Esophagus squamous epithelium (tissue), 5 donors: ENCODE data around the gene CLDN6. TPM values are rescaled to one million over a fixed set of nuclear protein-coding genes. Genes with fewer than 3 reads are reported as not detected.

Experiments used
- DNase-seq: peaks from one replicate; lab custom pipeline; 2025; lab: John Stamatoyannopoulos, UW
- H3K27ac ChIP-seq, 4 donors: fragments of 200-600 bp; sonication (generic); one replicate each; pipeline ENCODE4 v1.5.1; 2016 to 2019; ENCODE audit warnings: mild to moderate bottlenecking in 1 of 4
- H3K27me3 ChIP-seq, 4 donors: fragments of 200-600 bp; sonication (generic); 1 replicate in 3 of 4; 2 replicates in 1 of 4; pipeline versions ENCODE4 v1.5.1 to v1.6.0; 2017 to 2021; ENCODE audit warnings: antibody characterized with exemption in 1 of 4
- H3K36me3 ChIP-seq, 3 donors: fragments of 200-600 bp; sonication (generic); one replicate each; pipeline ENCODE4 v1.5.1; 2016 to 2019
- H3K4me1 ChIP-seq, 3 donors: fragments of 200-600 bp; sonication (generic); one replicate each; pipeline ENCODE4 v1.5.1; 2017 to 2019
- H3K4me3 ChIP-seq, 4 donors: fragments of 200-600 bp; sonication (generic); 1 replicate in 3 of 4; 2 replicates in 1 of 4; pipeline ENCODE4 v1.5.1; 2016 to 2019; ENCODE audit warnings: mild to moderate bottlenecking in 2 of 4, moderate library complexity in 1 of 4
- H3K9me3 ChIP-seq, 3 donors: fragments of 200-600 bp; sonication (generic); one replicate each; pipeline ENCODE4 v1.5.1; 2016 to 2019
- POLR2A ChIP-seq, 4 donors: fragments of 450-650 bp; IDR thresholded peaks; one replicate each; pipeline ENCODE4 v1.6.1; 2017; ENCODE audit warnings: antibody characterized with exemption in 4 of 4, mild to moderate bottlenecking in 4 of 4, moderate library complexity in 3 of 4
- WGBS, 2 donors: methylation state at CpG; one replicate each; pipeline ENCODE4 v1.1.5; 2018; 5-methylcytosine and 5-hydroxymethylcytosine counted together
- intact Hi-C: fragments of 100-400 bp; cut with DNase I; formaldehyde crosslinking; loops from one replicate; pipeline ENCODE4 v1.15.0; 2022
- total RNA-seq, 4 donors: library from RNA; depleted of rRNA; stranded (reverse); fragments of >200 nt; gene quantifications; one replicate each; pipeline ENCODE4 v1.1.0, GENCODE V29; 2016
- TF ChIP-seq, protein P1 (sequence below), 6 experiments: fragments of 450-650 bp in 4 of 6; fragments of 200-600 bp in 2 of 6; sonication (generic) in 2 of 6; IDR thresholded peaks; one replicate each; pipeline ENCODE4 v1.5.1; 2016 to 2019; ENCODE audit warnings: antibody characterized with exemption in 6 of 6, mild to moderate bottlenecking in 4 of 6, moderate library complexity in 4 of 6
- donor health status: DM: yes; HTN: yes; CAD: no.

The CLDN6 gene
- total RNA-seq, 4 donors from 2014 or later, result not detected

DNA sequence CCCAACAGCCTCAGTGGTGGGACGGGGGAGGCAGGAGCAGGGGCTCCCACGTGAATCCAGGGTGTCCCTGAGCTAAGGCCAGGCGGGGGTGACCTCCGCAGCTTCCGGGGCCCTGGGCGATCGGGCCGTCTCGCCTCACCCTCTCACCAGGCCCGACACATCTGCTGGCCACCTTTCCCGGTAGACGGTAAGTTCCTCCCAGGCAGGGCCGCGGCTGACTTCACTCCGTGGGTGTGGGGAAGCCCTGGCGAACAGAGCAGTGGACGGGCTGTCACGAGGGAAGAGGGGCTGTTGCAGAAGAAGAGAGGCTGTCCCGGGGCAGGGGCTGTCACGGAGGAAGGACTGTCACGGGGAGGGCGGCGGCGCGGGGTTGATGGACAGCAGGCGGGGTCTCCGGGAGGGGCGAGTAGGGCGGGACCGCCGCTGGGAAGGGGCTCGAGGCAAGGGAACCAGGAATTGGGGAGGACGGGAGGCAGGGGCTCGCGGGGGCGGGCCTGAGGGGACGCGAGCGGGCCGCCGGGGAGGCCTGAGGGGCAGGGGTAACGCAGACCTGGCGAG, 38.2 kb downstream of the CLDN6 start:
- Histone ChIP-seq H3K9me3 (no peaks in the 10 kb centered on the region), H3K4me3 (peak overlapping the region; percentile 62 to 90 (median 66)), H3K36me3 (no peaks in the 10 kb centered on the region), H3K27me3 (peaks cover 0 to 16% (median 0%) of the 10 kb centered on the region in 4 donors), H3K4me1 (peaks cover 15 to 61% (median 23%) of the 10 kb centered on the region in 3 donors), H3K27ac (peak overlapping the region in 3 of 4 donors; percentile 87 to 92 (median 87))
- intact Hi-C loops, result no loop called here
- TF ChIP-seq POLR2A (IDR thresholded peaks at IDR 0.05), result no peak
- TF ChIP-seq, protein P1, sequence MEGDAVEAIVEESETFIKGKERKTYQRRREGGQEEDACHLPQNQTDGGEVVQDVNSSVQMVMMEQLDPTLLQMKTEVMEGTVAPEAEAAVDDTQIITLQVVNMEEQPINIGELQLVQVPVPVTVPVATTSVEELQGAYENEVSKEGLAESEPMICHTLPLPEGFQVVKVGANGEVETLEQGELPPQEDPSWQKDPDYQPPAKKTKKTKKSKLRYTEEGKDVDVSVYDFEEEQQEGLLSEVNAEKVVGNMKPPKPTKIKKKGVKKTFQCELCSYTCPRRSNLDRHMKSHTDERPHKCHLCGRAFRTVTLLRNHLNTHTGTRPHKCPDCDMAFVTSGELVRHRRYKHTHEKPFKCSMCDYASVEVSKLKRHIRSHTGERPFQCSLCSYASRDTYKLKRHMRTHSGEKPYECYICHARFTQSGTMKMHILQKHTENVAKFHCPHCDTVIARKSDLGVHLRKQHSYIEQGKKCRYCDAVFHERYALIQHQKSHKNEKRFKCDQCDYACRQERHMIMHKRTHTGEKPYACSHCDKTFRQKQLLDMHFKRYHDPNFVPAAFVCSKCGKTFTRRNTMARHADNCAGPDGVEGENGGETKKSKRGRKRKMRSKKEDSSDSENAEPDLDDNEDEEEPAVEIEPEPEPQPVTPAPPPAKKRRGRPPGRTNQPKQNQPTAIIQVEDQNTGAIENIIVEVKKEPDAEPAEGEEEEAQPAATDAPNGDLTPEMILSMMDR (IDR thresholded peaks at IDR 0.05), result no peak
- WGBS, 2 donors, result 4 to 23% methylated on average over 7 to 24 of the region's 43 CpGs
- no peak for DNase-seq

DNA sequence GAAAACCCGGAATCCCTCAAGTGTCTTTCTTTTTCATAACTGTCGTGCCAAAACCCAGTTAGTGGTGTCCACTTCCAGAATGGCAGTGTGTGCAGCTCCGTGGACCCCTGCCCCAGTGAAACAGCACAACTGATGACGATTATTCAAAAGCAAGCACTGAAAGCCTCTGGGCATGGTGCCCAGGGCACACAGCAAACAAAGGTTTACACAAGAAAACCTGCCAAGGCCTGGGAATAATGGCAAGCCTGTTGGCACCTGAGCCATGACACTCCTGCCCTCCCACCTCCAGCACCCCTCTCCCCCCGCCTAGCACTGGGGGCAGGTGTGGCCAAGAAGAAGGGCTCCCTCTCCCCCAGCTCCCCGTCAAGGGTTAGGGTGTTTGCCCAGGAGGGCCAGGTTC, 40.5 kb downstream of the CLDN6 start:
- no peak for DNase-seq
- intact Hi-C loops, result no loop called here

DNA sequence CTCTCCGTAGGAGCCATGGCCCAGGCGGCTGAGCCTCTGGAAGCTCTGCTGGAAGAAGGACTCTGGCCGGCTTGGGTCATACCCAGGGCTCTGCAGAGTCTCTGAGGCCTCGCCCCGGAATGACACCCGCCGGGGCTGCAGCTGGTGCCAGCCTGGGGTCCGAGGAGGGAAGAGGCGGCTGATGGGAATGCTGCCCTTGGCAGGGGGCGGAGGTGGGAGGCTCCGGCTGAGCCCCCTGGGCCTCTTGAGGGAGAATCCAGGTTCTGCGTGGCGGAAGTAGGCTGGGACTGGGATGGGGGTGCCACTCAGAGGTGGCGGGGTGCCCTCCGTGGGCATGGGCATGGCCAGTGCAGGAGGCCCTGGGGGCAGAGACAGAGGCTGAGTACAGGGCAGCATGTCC, 41.3 kb downstream of the CLDN6 start:
- Histone ChIP-seq H3K9me3 (no peaks in the 10 kb centered on the region), H3K4me3 (no peak overlapping the region), H3K27ac (no peak overlapping the region), H3K36me3 (peaks cover 0 to 6% (median 0%) of the 10 kb centered on the region in 3 donors), H3K27me3 (peaks cover 0 to 16% (median 0%) of the 10 kb centered on the region in 4 donors), H3K4me1 (peaks cover 9 to 42% (median 16%) of the 10 kb centered on the region in 3 donors)
- intact Hi-C loops, result no loop called here
- DNase-seq, result no peak
- TF ChIP-seq, protein P1 (IDR thresholded peaks at IDR 0.05), result no peak
- WGBS, 2 donors, result 93% methylated on average over 4 of the region's 15 CpGs; no CpG with 5 or more reads in 1 of the 2 donors

More for the DNA sequence above, 40.5 kb downstream of the CLDN6 start:
- Histone ChIP-seq H3K36me3 (peaks cover 0 to 6% (median 0%) of the 10 kb centered on the region in 3 donors), H3K27me3 (peaks cover 0 to 16% (median 0%) of the 10 kb centered on the region in 4 donors), H3K9me3 (no peaks in the 10 kb centered on the region), H3K4me1 (peaks cover 9 to 42% (median 16%) of the 10 kb centered on the region in 3 donors), H3K27ac (no peak overlapping the region), H3K4me3 (no peak overlapping the region)
- WGBS, 2 donors, result 40 to 71% methylated on average over 1 to 4 of the region's 6 CpGs
- TF ChIP-seq POLR2A (IDR thresholded peaks at IDR 0.05), result no peak
- TF ChIP-seq, protein P1 (IDR thresholded peaks at IDR 0.05), result no peak

DNA sequence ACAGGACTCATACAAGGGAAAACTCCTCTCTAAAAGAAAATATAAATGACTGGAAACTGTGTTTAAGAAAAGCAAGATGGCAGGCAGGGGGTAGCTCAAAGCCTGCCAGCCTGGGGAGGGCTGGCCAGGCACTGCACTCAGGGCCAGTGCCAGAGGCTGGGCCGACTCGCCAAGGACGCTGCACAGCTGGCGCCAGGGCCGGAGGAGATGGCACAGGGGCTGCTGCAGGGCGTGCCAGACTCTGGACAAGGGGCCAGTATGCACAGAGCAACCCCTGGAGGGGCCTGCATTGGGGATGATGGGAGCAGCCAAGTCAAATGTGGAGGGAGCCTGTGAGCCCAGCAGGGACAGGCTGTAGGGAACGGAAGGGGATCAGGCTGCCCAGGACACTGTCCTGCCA, 41.8 kb downstream of the CLDN6 start:
- no peak for DNase-seq
- intact Hi-C loops, result no loop called here
- WGBS, 2 donors, result 71 to 92% methylated on average over 7 of the region's 7 CpGs
- Histone ChIP-seq H3K4me1 (peaks cover 11 to 42% (median 16%) of the 10 kb centered on the region in 3 donors), H3K27me3 (peaks cover 0 to 16% (median 0%) of the 10 kb centered on the region in 4 donors), H3K9me3 (no peaks in the 10 kb centered on the region), H3K27ac (no peak overlapping the region), H3K36me3 (peaks cover 0 to 6% (median 0%) of the 10 kb centered on the region in 3 donors), H3K4me3 (no peak overlapping the region)
- TF ChIP-seq, protein P1 (IDR thresholded peaks at IDR 0.05), result no peak
- TF ChIP-seq POLR2A (IDR thresholded peaks at IDR 0.05), result no peak

DNA sequence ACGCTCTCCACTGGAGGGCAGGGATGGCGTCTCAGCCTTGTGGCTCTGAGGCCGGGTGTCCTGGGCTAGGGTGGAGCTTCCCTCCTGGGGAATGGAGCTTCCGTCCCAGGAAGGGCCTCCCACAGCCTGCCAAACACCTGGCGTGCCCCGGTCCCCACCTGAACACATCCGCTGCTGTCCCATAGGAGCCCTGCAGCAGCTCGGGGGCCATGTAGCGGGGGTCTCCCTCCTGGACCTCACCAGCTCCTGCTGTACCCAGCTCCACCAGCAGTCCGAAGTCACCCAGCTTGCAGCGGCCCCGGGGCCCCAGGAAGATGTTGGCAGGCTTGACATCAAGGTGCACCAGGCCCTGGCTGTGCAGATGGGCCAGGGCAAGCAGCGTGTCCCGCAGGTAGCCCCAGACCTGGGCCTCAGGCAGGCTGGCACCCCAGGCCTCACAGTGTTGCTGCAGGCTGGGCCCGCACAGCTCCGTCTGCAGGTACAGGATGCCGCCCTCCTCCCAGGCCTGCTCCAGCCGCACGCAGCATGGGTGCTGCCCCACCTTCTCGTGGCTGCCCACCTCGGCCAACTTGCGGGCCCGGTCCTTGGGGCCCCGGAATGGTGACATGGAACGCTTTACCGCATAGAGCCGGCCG, 42.7 kb downstream of the CLDN6 start:
- WGBS, 2 donors, result 91% methylated on average over 9 of the region's 28 CpGs; no CpG with 5 or more reads in 1 of the 2 donors
- TF ChIP-seq, protein P1 (IDR thresholded peaks at IDR 0.05), result no peak
- TF ChIP-seq POLR2A (IDR thresholded peaks at IDR 0.05), result no peak

More for the DNA sequence above, 42.7 kb downstream of the CLDN6 start:
- DNase-seq, result no peak
- Histone ChIP-seq H3K9me3 (no peaks in the 10 kb centered on the region), H3K4me3 (no peak overlapping the region), H3K36me3 (peaks cover 0 to 6% (median 0%) of the 10 kb centered on the region in 3 donors), H3K27ac (no peak overlapping the region), H3K27me3 (peaks cover 0 to 16% (median 0%) of the 10 kb centered on the region in 4 donors), H3K4me1 (peaks cover 11 to 44% (median 19%) of the 10 kb centered on the region in 3 donors)
- intact Hi-C loops, result no loop called here
